Measurements from ENCODE around the gene TMEM108.

The TMEM108 gene

GRCh38 chr3:133368371-133369067, 330.3 kb downstream of the TMEM108 start:
- Histone ChIP-seq H3K4me1 (no peaks in the 10 kb centered on the region), H3K9me3 (no peaks in the 10 kb centered on the region), H3K27ac (no peak overlapping the region), H3K36me3 (no peaks in the 10 kb centered on the region), H3K4me3 (no peak overlapping the region), H3K27me3 (no peaks in the 10 kb centered on the region)
- intact Hi-C loops (cut with DNase I; ENCODE audit: low total_unique reads): no loop called here
- DNase-seq: no peak
- no peak for TF ChIP-seq CTCF (IDR thresholded peaks at IDR 0.05)

- no peak for TF ChIP-seq CTCF (IDR thresholded peaks at IDR 0.05)
- intact Hi-C loops (cut with DNase I; ENCODE audit: low total_unique reads): no loop called here
- Histone ChIP-seq H3K4me3 (no peak overlapping the region), H3K9me3 (no peaks in the 10 kb centered on the region), H3K4me1 (no peaks in the 10 kb centered on the region), H3K27me3 (no peaks in the 10 kb centered on the region), H3K36me3 (no peaks in the 10 kb centered on the region), H3K27ac (no peak overlapping the region)
- DNase-seq: no peak
Observed at GRCh38 chr3:133369068-133369440, 330.9 kb downstream of the TMEM108 start.

GRCh38 chr3:133371181-133371580, 333.0 kb downstream of the TMEM108 start:
- no peaks in the 10 kb centered on the region for H3K4me1 ChIP-seq
- no peak overlapping the region for H3K27ac ChIP-seq
- intact Hi-C loops (cut with DNase I; ENCODE audit: low total_unique reads): no loop called here
- no peak for DNase-seq
- H3K36me3 ChIP-seq: no peaks in the 10 kb centered on the region
- H3K9me3 ChIP-seq: no peaks in the 10 kb centered on the region
- H3K27me3 ChIP-seq: no peaks in the 10 kb centered on the region
- TF ChIP-seq CTCF (IDR thresholded peaks at IDR 0.05): no peak
- H3K4me3 ChIP-seq: no peak overlapping the region

GRCh38 chr3:133371676-133372075, 333.5 kb downstream of the TMEM108 start:
- Histone ChIP-seq H3K9me3 (no peaks in the 10 kb centered on the region), H3K27me3 (no peaks in the 10 kb centered on the region), H3K4me1 (no peaks in the 10 kb centered on the region), H3K4me3 (no peak overlapping the region), H3K36me3 (no peaks in the 10 kb centered on the region), H3K27ac (no peak overlapping the region)
- DNase-seq: no peak
- no peak for TF ChIP-seq CTCF (IDR thresholded peaks at IDR 0.05)
- intact Hi-C loops (cut with DNase I; ENCODE audit: low total_unique reads): no loop called here

GRCh38 chr3:133374708-133375402, 336.7 kb downstream of the TMEM108 start:
- Histone ChIP-seq H3K27me3 (no peaks in the 10 kb centered on the region), H3K4me3 (no peak overlapping the region), H3K4me1 (no peaks in the 10 kb centered on the region), H3K36me3 (no peaks in the 10 kb centered on the region), H3K9me3 (no peaks in the 10 kb centered on the region), H3K27ac (no peak overlapping the region)
- intact Hi-C loops (cut with DNase I; ENCODE audit: low total_unique reads): no loop called here
- TF ChIP-seq CTCF (IDR thresholded peaks at IDR 0.05): no peak
- DNase-seq: no peak

All from tibial artery (tissue), 4 donors.